H1 (cell line): ENCODE results near the gene PCDHA12. TPM values are rescaled to one million over a fixed set of nuclear protein-coding genes. Genes with fewer than 3 reads are reported as not detected.
"Not testable (repeated sequence)": the region's sequence is repeated elsewhere in the genome, so short reads cannot be mapped to it uniquely, and the experiment has no call there.

ENCODE experiments used
- CTCF ChIA-PET: fragments of 300-600 bp; sonication (Branson Sonifier 250); formaldehyde crosslinking; loops from one replicate; lab custom pipeline; 2021; ENCODE audit not compliant: partially characterized antibody; lab: Charles Lee
- POLR2A ChIA-PET: fragments of 300-600 bp; sonication (Branson Sonifier 250); formaldehyde crosslinking; loops from one replicate; lab custom pipeline; 2021; ENCODE audit warnings: inconsistent platforms; ENCODE audit not compliant: partially characterized antibody; lab: Charles Lee
- DNase-seq, 2 experiments: peaks; one replicate each; pipeline versions ENCODE4 v3.0.0 to v3.0.0-alpha.2; 2010 to 2022; ENCODE audit warnings: low spot score in 2 of 2, low read depth in 1 of 2, mixed read lengths in 1 of 2
- FAIRE-seq: peaks from 2 replicates; lab custom pipeline; 2011; peaks lifted over from hg19 to GRCh38; lab: Jason Lieb, UNC
- H2AFZ ChIP-seq: 2 replicates; pipeline ENCODE4 v1.8.1; 2012; ENCODE audit warnings: low read length, inconsistent platforms
- H2AK5ac ChIP-seq: 2 replicates; pipeline ENCODE4 v1.6.1; 2013; ENCODE audit warnings: low read depth, low read length
- H2BK120ac ChIP-seq: replicated peaks from 2 replicates; pipeline ENCODE3; 2013; ENCODE audit warnings: low read depth, low read length, inconsistent platforms
- H2BK12ac ChIP-seq: 2 replicates; pipeline ENCODE4 v1.6.1; 2013; ENCODE audit warnings: low read depth, low read length
- H2BK15ac ChIP-seq: 2 replicates; pipeline ENCODE4 v1.6.1; 2013; ENCODE audit warnings: low read length
- H2BK20ac ChIP-seq: 2 replicates; pipeline ENCODE4 v1.6.1; 2013; ENCODE audit warnings: low read length
- H2BK5ac ChIP-seq: 2 replicates; pipeline ENCODE4 v1.6.1; 2013; ENCODE audit warnings: low read depth, low read length
- H3K14ac ChIP-seq: 2 replicates; pipeline ENCODE4 v1.6.1; 2013; ENCODE audit warnings: inconsistent platforms; ENCODE audit not compliant: insufficient read length
- H3K18ac ChIP-seq: 2 replicates; pipeline ENCODE4 v1.6.1; 2013; ENCODE audit warnings: low read length; ENCODE audit errors: extremely low read depth
- H3K23ac ChIP-seq: 2 replicates; pipeline ENCODE4 v1.6.1; 2013; ENCODE audit warnings: inconsistent platforms; ENCODE audit not compliant: insufficient read length
- H3K23me2 ChIP-seq: 2 replicates; pipeline ENCODE4 v1.6.1; 2013; ENCODE audit warnings: low read depth, low read length
- H3K27ac ChIP-seq: 2 replicates; pipeline ENCODE4 v1.6.1; 2011; ENCODE audit warnings: low read depth, low read length, inconsistent platforms
- H3K27me3 ChIP-seq, 4 experiments: replicated peaks in 1 of 4; 1 replicate in 1 of 4; 2 replicates in 3 of 4; pipeline versions ENCODE4 v1.6.1 to v1.8.1; 2011 to 2013; ENCODE audit warnings: low read length in 3 of 4, mild to moderate bottlenecking in 3 of 4, inconsistent platforms in 2 of 4, mixed read lengths in 2 of 4, moderate library complexity in 1 of 4; ENCODE audit not compliant: control insufficient read depth in 3 of 4, insufficient read depth in 3 of 4; ENCODE audit errors: extremely low read depth in 1 of 4
- H3K36me3 ChIP-seq, 4 experiments: 2 replicates each; pipeline versions ENCODE4 v1.6.1 to v1.8.1; 2011 to 2013; ENCODE audit warnings: mild to moderate bottlenecking in 4 of 4, low read length in 3 of 4, moderate library complexity in 2 of 4, control low read depth in 1 of 4, inconsistent platforms in 1 of 4; ENCODE audit not compliant: insufficient read depth in 4 of 4, control insufficient read depth in 2 of 4
- H3K4ac ChIP-seq: replicated peaks from 2 replicates; pipeline ENCODE3; 2013; ENCODE audit warnings: low read length, low read depth, mixed read lengths, inconsistent platforms; ENCODE audit not compliant: insufficient read length
- H3K4me1 ChIP-seq, 4 experiments: replicated peaks in 1 of 4; 1 replicate in 1 of 4; 2 replicates in 3 of 4; pipeline versions ENCODE4 v1.6.1 to v1.8.1; 2011 to 2013; ENCODE audit warnings: low read length in 3 of 4, inconsistent platforms in 2 of 4, mixed read lengths in 1 of 4; ENCODE audit not compliant: insufficient read depth in 4 of 4, control insufficient read depth in 3 of 4
- H3K4me2 ChIP-seq, 2 experiments: 2 replicates each; pipeline versions ENCODE4 v1.6.1 to v1.8.1; 2011 to 2013; ENCODE audit warnings: low read depth in 2 of 2, low read length in 2 of 2, control low read depth in 1 of 2, inconsistent platforms in 1 of 2, mild to moderate bottlenecking in 1 of 2; ENCODE audit not compliant: insufficient read depth in 1 of 2
- H3K4me3 ChIP-seq, 4 experiments: fragments of 200-600, 300-600 bp in 1 of 4; sonication (generic), shearing (Covaris generic), sonication (Bioruptor Twin) in 1 of 4; 2 replicates each; pipeline versions ENCODE4 v1.5.1 to v1.8.1; 2011 to 2016; ENCODE audit warnings: low read length in 4 of 4, low read depth in 3 of 4, control low read depth in 2 of 4, inconsistent platforms in 2 of 4, mild to moderate bottlenecking in 2 of 4, mixed read lengths in 1 of 4, moderate library complexity in 1 of 4; ENCODE audit not compliant: insufficient read depth in 2 of 4; ENCODE audit errors: extremely low read depth in 1 of 4
- H3K56ac ChIP-seq: replicated peaks from 2 replicates; pipeline ENCODE3; 2013; ENCODE audit warnings: low read depth, mild to moderate bottlenecking, mixed read lengths, low read length, inconsistent platforms; ENCODE audit not compliant: insufficient read length
- H3K79me1 ChIP-seq: 2 replicates; pipeline ENCODE4 v1.6.1; 2013; ENCODE audit warnings: low read depth, low read length, control low read depth
- H3K79me2 ChIP-seq, 2 experiments: 2 replicates each; pipeline versions ENCODE4 v1.6.1 to v1.8.1; 2012 to 2013; ENCODE audit warnings: low read length in 2 of 2, mild to moderate bottlenecking in 2 of 2, inconsistent platforms in 1 of 2; ENCODE audit not compliant: insufficient read depth in 2 of 2, control insufficient read depth in 1 of 2
- H3K9ac ChIP-seq, 4 experiments: replicated peaks in 1 of 4; 1 replicate in 1 of 4; 2 replicates in 3 of 4; pipeline versions ENCODE4 v1.6.1 to v1.8.1; 2011 to 2013; ENCODE audit warnings: low read depth in 3 of 4, low read length in 3 of 4, control low read depth in 2 of 4, mild to moderate bottlenecking in 2 of 4, moderate library complexity in 2 of 4, inconsistent platforms in 1 of 4; ENCODE audit errors: extremely low read depth in 1 of 4
- H3K9me3 ChIP-seq, 2 experiments: 2 replicates each; pipeline versions ENCODE4 v1.6.1 to v1.8.1; 2012 to 2013; ENCODE audit warnings: mild to moderate bottlenecking in 2 of 2, moderate library complexity in 2 of 2, control low read depth in 1 of 2, inconsistent platforms in 1 of 2, low read depth in 1 of 2, low read length in 1 of 2, mixed read lengths in 1 of 2; ENCODE audit not compliant: insufficient read depth in 2 of 2
- H4K20me1 ChIP-seq, 2 experiments: replicated peaks in 1 of 2; 2 replicates each; pipeline versions ENCODE3 to v1.8.1; 2011 to 2013; ENCODE audit warnings: inconsistent platforms in 2 of 2, low read length in 2 of 2, mild to moderate bottlenecking in 1 of 2; ENCODE audit not compliant: insufficient read depth in 2 of 2, control insufficient read depth in 1 of 2
- H4K5ac ChIP-seq: 2 replicates; pipeline ENCODE4 v1.6.1; 2013; ENCODE audit warnings: low read length, low read depth, mixed read lengths, inconsistent platforms; ENCODE audit not compliant: insufficient read length
- H4K8ac ChIP-seq: 2 replicates; pipeline ENCODE4 v1.8.0; 2013; ENCODE audit warnings: mild to moderate bottlenecking, moderate library complexity, low read length, inconsistent platforms; ENCODE audit not compliant: insufficient read depth; ENCODE audit errors: extremely low read depth
- H4K91ac ChIP-seq: replicated peaks from 2 replicates; pipeline ENCODE3; 2013; ENCODE audit warnings: low read length, mixed read lengths, inconsistent platforms; ENCODE audit not compliant: insufficient read length
- WGBS, 2 experiments: shearing (Covaris generic) in 1 of 2; methylation state at CpG; one replicate each; pipeline versions ENCODE4 v1.1.6 to v1.1.7; 2013 to 2015; ENCODE audit warnings: low lambda C conversion rate in 2 of 2, mixed read lengths in 2 of 2, inconsistent platforms in 1 of 2, low coverage in 1 of 2, missing lambda C conversion rate in 1 of 2; ENCODE audit not compliant: insufficient replicate concordance in 2 of 2, insufficient coverage in 1 of 2, insufficient read length in 1 of 2; ENCODE audit errors: extremely low coverage in 1 of 2, missing lambda C conversion rate in 1 of 2; 5-methylcytosine and 5-hydroxymethylcytosine counted together
- polyA plus RNA-seq, 7 experiments: library from polyadenylated mRNA; depleted of rRNA in 3 of 7; stranded (reverse) in 5 of 7; unstranded in 2 of 7; fragments of >200 nt in 5 of 7; fragments of 200-250 nt in 2 of 7; gene quantifications; 1 replicate in 5 of 7; 2 replicates in 1 of 7; 4 replicates in 1 of 7; pipeline versions ENCODE4 v1.2.1 to v1.2.3, GENCODE V29; 2011 to 2013; ENCODE audit warnings: missing spikeins in 2 of 7, mixed read lengths in 2 of 7
- total RNA-seq: library from RNA; stranded (reverse); fragmentation: NEBNext Ultra II Directional; extraction: Animal tissue kit (Norgen Biotek cat#: 25700); gene quantifications from 2 replicates; pipeline ENCODE4 v1.2.1, GENCODE V29; 2021

The PCDHA12 gene
- total and polyA plus RNA-seq, 2 of the 8 experiments (the other 6 are each of a cell fraction or from before 2014, with no cell fraction given): 4.2 to 9.3 TPM

- not testable (repeated sequence) for H3K27me3 ChIP-seq, H3K36me3 ChIP-seq, H2BK15ac ChIP-seq, H4K5ac ChIP-seq, H2BK20ac ChIP-seq, FAIRE-seq, H3K23ac ChIP-seq, H2AK5ac ChIP-seq, H2BK120ac ChIP-seq, H4K91ac ChIP-seq, H2BK5ac ChIP-seq, H3K23me2 ChIP-seq, H4K8ac ChIP-seq, H3K14ac ChIP-seq, H3K4ac ChIP-seq, H3K18ac ChIP-seq, H3K4me1 ChIP-seq, H3K56ac ChIP-seq, H3K79me2 ChIP-seq, H2AFZ ChIP-seq, H3K4me3 ChIP-seq, H2BK12ac ChIP-seq, H3K27ac ChIP-seq, H4K20me1 ChIP-seq, H3K9ac ChIP-seq, H3K4me2 ChIP-seq, DNase-seq, H3K79me1 ChIP-seq
- H3K9me3 ChIP-seq: peaks cover 0 to 11% of the 10 kb centered on the region in 2 experiments; a peak in 1 of 4 replicates
- POLR2A ChIA-PET: interaction anchor here (0.7 to 1.2 kb wide), 2 partner anchors 10 to 22 kb away, joined by 3 read pairs; no protein-coding TSS in a partner anchor
- CTCF ChIA-PET: interaction anchor here (0.6 to 6.0 kb wide), 11 partner anchors 9 to 393 kb away, joined by 3 to 58 read pairs (median 7); partner anchors contain the start of genes PCDHA12, PCDHA4, PCDHA8 and PCDHB1
- 95% methylated on average over 94 of the region's 106 CpGs; no CpG with 5 or more reads in 1 of the 2 experiments for WGBS, 2 experiments
Measured at GRCh38 chr5:140829511-140830501, 45.3 kb upstream of the PCDHA12 start.
